A549 (cell line): ENCODE results near the gene DACT2.

Source experiments
- FOSL2 ChIP-seq, 2 experiments: fragments of 450-650 bp in 1 of 2; fragments of >200 bp in 1 of 2; sonication (Bioruptor Twin) in 1 of 2; formaldehyde crosslinking; IDR thresholded peaks; 2 replicates each; pipeline versions ENCODE4 v1.5.0 to v1.6.1; 2016 to 2020; ENCODE audit warnings: mild to moderate bottlenecking in 1 of 2, moderate library complexity in 1 of 2
- POLR2A ChIP-seq: IDR thresholded peaks from 2 replicates; pipeline ENCODE4 v1.6.1; 2012; ENCODE audit warnings: mild to moderate bottlenecking, low read length
- RNF2 ChIP-seq: fragments of 200-600 bp; sonication (generic); IDR thresholded peaks from 2 replicates; pipeline ENCODE4 v1.6.1; 2016; ENCODE audit warnings: low read depth, mild to moderate bottlenecking, antibody characterized with exemption, moderate library complexity, borderline replicate concordance
- TF ChIP-seq, protein P1 (sequence below): fragments of >200 bp; sonication (Bioruptor Twin); formaldehyde crosslinking; IDR thresholded peaks from 3 replicates; pipeline ENCODE4 v1.5.1; 2016
- TF ChIP-seq, protein P2 (sequence below): IDR thresholded peaks from 2 replicates; pipeline ENCODE4 v1.6.1; 2012

DNA sequence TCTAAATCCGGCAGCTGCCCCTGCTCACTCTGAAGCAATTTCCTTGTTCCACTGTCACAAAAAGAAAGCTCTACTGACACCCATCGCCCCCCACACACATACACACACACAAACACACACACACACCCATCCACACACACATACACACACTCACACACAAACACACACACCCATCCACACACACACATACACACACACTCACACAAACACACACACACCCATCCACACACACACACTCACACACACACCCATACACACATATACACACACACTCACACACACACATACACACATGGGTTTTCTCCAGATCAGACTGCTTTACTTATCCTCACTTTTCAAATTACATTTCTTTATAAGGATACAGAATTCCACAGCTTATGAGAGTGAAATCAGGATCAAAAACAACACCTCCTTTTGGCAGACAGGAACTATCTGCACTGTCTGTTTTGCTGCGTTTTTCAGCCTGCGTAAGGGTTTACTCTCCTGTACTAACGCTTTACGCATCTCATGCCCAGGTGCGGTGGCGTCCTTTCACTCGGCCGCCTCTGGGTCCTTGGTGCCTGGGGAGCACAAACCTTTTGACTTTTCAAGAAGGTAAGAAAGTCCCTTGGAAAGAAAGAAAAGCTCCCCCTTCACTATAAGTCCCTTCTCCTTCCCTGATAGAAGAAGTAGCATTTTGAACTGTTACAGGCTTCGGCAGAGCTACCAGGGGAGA is 8.0 kb downstream of the DACT2 start:
- TF ChIP-seq POLR2A (no peak), FOSL2 (IDR thresholded peaks at IDR 0.05) (no peak), FOSL2 (CRISPR knock-in tag; IDR thresholded peaks at IDR 0.05) (no peak), RNF2 (no peak)
- TF ChIP-seq, protein P1, sequence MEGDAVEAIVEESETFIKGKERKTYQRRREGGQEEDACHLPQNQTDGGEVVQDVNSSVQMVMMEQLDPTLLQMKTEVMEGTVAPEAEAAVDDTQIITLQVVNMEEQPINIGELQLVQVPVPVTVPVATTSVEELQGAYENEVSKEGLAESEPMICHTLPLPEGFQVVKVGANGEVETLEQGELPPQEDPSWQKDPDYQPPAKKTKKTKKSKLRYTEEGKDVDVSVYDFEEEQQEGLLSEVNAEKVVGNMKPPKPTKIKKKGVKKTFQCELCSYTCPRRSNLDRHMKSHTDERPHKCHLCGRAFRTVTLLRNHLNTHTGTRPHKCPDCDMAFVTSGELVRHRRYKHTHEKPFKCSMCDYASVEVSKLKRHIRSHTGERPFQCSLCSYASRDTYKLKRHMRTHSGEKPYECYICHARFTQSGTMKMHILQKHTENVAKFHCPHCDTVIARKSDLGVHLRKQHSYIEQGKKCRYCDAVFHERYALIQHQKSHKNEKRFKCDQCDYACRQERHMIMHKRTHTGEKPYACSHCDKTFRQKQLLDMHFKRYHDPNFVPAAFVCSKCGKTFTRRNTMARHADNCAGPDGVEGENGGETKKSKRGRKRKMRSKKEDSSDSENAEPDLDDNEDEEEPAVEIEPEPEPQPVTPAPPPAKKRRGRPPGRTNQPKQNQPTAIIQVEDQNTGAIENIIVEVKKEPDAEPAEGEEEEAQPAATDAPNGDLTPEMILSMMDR = no peak
- TF ChIP-seq, protein P2, sequence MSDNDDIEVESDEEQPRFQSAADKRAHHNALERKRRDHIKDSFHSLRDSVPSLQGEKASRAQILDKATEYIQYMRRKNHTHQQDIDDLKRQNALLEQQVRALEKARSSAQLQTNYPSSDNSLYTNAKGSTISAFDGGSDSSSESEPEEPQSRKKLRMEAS = no peak
